Panc1 (cell line): ENCODE data around the gene GUK1. TPM values are rescaled to one million over a fixed set of nuclear protein-coding genes. Genes with fewer than 3 reads are reported as not detected.

Experiments used
- ATAC-seq: fragments of 200-7000 bp; cut with Tn5 transposase; 2 replicates; pipeline ENCODE4 v1.9.1; 2020; ENCODE audit warnings: mild to moderate bottlenecking, moderate library complexity
- BruUV-seq: library from RNA; stranded (reverse); fragments of 400-500 nt; replicated peaks from 2 replicates; lab custom pipeline; 2021; lab: Mats Ljungman, UMichigan
- CTCF ChIA-PET: fragments of 300-600 bp; sonication (Branson Sonifier 250); formaldehyde crosslinking; loops from one replicate; lab custom pipeline; 2022; ENCODE audit warnings: antibody characterized with exemption; lab: Charles Lee
- POLR2A ChIA-PET: fragments of 300-600 bp; sonication (Branson Sonifier 250); formaldehyde crosslinking; loops from one replicate; lab custom pipeline; 2022; ENCODE audit warnings: antibody characterized with exemption; lab: Charles Lee
- DNase-seq: peaks from one replicate; pipeline ENCODE4 v3.0.0-alpha.2; 2010; ENCODE audit warnings: low read depth, low spot score
- H3K27ac ChIP-seq: 2 replicates; pipeline ENCODE4 v1.5.1; 2011; ENCODE audit warnings: mild to moderate bottlenecking, low read length, inconsistent platforms
- H3K27me3 ChIP-seq: fragments of 200-500 bp; sonication (Bioruptor generic); 2 replicates; pipeline ENCODE4 v1.6.0; 2014; ENCODE audit warnings: low read length, inconsistent platforms; ENCODE audit not compliant: control insufficient read depth, insufficient read depth
- H3K36me3 ChIP-seq: fragments of 200-500 bp; sonication (Bioruptor generic); 2 replicates; pipeline ENCODE4 v1.5.1; 2014; ENCODE audit warnings: inconsistent platforms, mild to moderate bottlenecking, low read length, moderate library complexity; ENCODE audit not compliant: control insufficient read depth, insufficient read depth
- H3K4me1 ChIP-seq: 2 replicates; pipeline ENCODE4 v1.5.1; 2011; ENCODE audit warnings: inconsistent platforms, mild to moderate bottlenecking, low read length, moderate library complexity; ENCODE audit not compliant: control insufficient read depth, insufficient read depth
- H3K4me3 ChIP-seq, 2 experiments: 2 replicates each; pipeline ENCODE4 v1.5.1; 2011 to 2012; ENCODE audit warnings: low read depth in 2 of 2, low read length in 2 of 2, mild to moderate bottlenecking in 2 of 2, inconsistent platforms in 1 of 2, moderate library complexity in 1 of 2
- H3K9me3 ChIP-seq: fragments of 200-500 bp; sonication (Bioruptor generic); 2 replicates; pipeline ENCODE4 v1.5.1; 2014; ENCODE audit warnings: low read depth, mild to moderate bottlenecking, inconsistent platforms, low read length, moderate library complexity; ENCODE audit not compliant: control insufficient read depth, insufficient read depth
- POLR2AphosphoS5 ChIP-seq: IDR thresholded peaks from 2 replicates; pipeline ENCODE4 v1.6.1; 2012; ENCODE audit warnings: mild to moderate bottlenecking, low read depth, low read length, moderate library complexity
- SIN3A ChIP-seq: IDR thresholded peaks from 2 replicates; pipeline ENCODE4 v1.6.1; 2012; ENCODE audit warnings: low read depth, mild to moderate bottlenecking, low read length, moderate library complexity, borderline replicate concordance; ENCODE audit not compliant: insufficient read depth
- TCF7L2 ChIP-seq: IDR thresholded peaks from 2 replicates; pipeline ENCODE4 v1.6.1; 2011; ENCODE audit warnings: mild to moderate bottlenecking, low read depth, low read length, inconsistent platforms
- in situ Hi-C: cut with HindIII; loops from 2 replicates; pipeline ENCODE4 v1.10.0; 2016; ENCODE audit warnings: low sequenced_read_pairs, low pct_unique_long_range_greater_than_20kb
- intact Hi-C: fragments of 100-400 bp; cut with micrococcal nuclease; formaldehyde crosslinking; loops from one replicate; pipeline ENCODE4 v1.10.0; 2022; ENCODE audit not compliant: unreplicated experiment
- total RNA-seq: library from RNA; stranded (reverse); gene quantifications from one replicate; pipeline ENCODE4 v1.2.1, GENCODE V29; 2021; ENCODE audit not compliant: unreplicated experiment
- TF ChIP-seq, protein P1 (sequence below): fragments of 450-650 bp; IDR thresholded peaks from 2 replicates; pipeline ENCODE4 v1.5.1; 2017; ENCODE audit warnings: mild to moderate bottlenecking
- TF ChIP-seq, protein P2 (sequence below), 2 experiments: IDR thresholded peaks; 2 replicates each; pipeline ENCODE4 v1.6.1; 2011 to 2012; ENCODE audit warnings: low read depth in 2 of 2, control low read depth in 1 of 2, low read length in 1 of 2, mild to moderate bottlenecking in 1 of 2, moderate library complexity in 1 of 2; ENCODE audit not compliant: insufficient read depth in 1 of 2

Gene GUK1
- total RNA-seq, 1 experiment from 2014 or later, result 188 TPM

- no peak for ATAC-seq
- no peak for DNase-seq
- Histone ChIP-seq H3K4me3 (no peak overlapping the region), H3K9me3 (no peaks in the 10 kb centered on the region), H3K27ac (no peak overlapping the region), H3K27me3 (no peaks in the 10 kb centered on the region), H3K4me1 (peaks cover 17% of the 10 kb centered on the region), H3K36me3 (no peaks in the 10 kb centered on the region)
- TF ChIP-seq, protein P1, sequence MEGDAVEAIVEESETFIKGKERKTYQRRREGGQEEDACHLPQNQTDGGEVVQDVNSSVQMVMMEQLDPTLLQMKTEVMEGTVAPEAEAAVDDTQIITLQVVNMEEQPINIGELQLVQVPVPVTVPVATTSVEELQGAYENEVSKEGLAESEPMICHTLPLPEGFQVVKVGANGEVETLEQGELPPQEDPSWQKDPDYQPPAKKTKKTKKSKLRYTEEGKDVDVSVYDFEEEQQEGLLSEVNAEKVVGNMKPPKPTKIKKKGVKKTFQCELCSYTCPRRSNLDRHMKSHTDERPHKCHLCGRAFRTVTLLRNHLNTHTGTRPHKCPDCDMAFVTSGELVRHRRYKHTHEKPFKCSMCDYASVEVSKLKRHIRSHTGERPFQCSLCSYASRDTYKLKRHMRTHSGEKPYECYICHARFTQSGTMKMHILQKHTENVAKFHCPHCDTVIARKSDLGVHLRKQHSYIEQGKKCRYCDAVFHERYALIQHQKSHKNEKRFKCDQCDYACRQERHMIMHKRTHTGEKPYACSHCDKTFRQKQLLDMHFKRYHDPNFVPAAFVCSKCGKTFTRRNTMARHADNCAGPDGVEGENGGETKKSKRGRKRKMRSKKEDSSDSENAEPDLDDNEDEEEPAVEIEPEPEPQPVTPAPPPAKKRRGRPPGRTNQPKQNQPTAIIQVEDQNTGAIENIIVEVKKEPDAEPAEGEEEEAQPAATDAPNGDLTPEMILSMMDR, result no peak
- TF ChIP-seq, protein P2, sequence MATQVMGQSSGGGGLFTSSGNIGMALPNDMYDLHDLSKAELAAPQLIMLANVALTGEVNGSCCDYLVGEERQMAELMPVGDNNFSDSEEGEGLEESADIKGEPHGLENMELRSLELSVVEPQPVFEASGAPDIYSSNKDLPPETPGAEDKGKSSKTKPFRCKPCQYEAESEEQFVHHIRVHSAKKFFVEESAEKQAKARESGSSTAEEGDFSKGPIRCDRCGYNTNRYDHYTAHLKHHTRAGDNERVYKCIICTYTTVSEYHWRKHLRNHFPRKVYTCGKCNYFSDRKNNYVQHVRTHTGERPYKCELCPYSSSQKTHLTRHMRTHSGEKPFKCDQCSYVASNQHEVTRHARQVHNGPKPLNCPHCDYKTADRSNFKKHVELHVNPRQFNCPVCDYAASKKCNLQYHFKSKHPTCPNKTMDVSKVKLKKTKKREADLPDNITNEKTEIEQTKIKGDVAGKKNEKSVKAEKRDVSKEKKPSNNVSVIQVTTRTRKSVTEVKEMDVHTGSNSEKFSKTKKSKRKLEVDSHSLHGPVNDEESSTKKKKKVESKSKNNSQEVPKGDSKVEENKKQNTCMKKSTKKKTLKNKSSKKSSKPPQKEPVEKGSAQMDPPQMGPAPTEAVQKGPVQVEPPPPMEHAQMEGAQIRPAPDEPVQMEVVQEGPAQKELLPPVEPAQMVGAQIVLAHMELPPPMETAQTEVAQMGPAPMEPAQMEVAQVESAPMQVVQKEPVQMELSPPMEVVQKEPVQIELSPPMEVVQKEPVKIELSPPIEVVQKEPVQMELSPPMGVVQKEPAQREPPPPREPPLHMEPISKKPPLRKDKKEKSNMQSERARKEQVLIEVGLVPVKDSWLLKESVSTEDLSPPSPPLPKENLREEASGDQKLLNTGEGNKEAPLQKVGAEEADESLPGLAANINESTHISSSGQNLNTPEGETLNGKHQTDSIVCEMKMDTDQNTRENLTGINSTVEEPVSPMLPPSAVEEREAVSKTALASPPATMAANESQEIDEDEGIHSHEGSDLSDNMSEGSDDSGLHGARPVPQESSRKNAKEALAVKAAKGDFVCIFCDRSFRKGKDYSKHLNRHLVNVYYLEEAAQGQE (IDR thresholded peaks at IDR 0.05; ENCODE audit: insufficient read depth in 1 of 2, low read depth in 2 of 2, low read length in 1 of 2), result no peak
- TF ChIP-seq POLR2AphosphoS5 (no peak), SIN3A (no peak), TCF7L2 (no peak)
- BruUV-seq, result no TSS peak
- in situ Hi-C loops (no loop called here), intact Hi-C loops (no loop called here)
- POLR2A ChIA-PET, result interaction anchor here (0.5 to 0.7 kb wide), 2 partner anchors 24 to 1348 kb away, joined by 3 to 7 read pairs; no protein-coding TSS in a partner anchor
- CTCF ChIA-PET, result no interaction called here
These were observed 14.1 kb downstream of the GUK1 start for GRCh38 chr1:228154021-228154669.

GRCh38 chr1:228154670-228155571 is 14.8 kb downstream of the GUK1 start:
- Histone ChIP-seq H3K36me3 (no peaks in the 10 kb centered on the region), H3K9me3 (no peaks in the 10 kb centered on the region), H3K27ac (no peak overlapping the region), H3K4me3 (no peak overlapping the region), H3K27me3 (no peaks in the 10 kb centered on the region), H3K4me1 (peaks cover 10% of the 10 kb centered on the region)
- intact Hi-C loops, result no loop called here
- no peak for ATAC-seq
- no TSS peak for BruUV-seq
- in situ Hi-C loops, result no loop called here
- TF ChIP-seq, protein P1, result no peak
- TF ChIP-seq POLR2AphosphoS5 (no peak), TCF7L2 (no peak), SIN3A (no peak)
- TF ChIP-seq, protein P2 (IDR thresholded peaks at IDR 0.05; ENCODE audit: insufficient read depth in 1 of 2, low read depth in 2 of 2, low read length in 1 of 2), result no peak
- no peak for DNase-seq
- CTCF ChIA-PET, result no interaction called here
- POLR2A ChIA-PET, result interaction anchor here (0.5 kb wide), 1 partner anchor 1347 kb away, joined by 7 read pairs; no protein-coding TSS in a partner anchor
